PC-9 (cell line): ENCODE measurements around the gene ATG9A. TPM values are rescaled to one million over a fixed set of nuclear protein-coding genes. Genes with fewer than 3 reads are reported as not detected.

ENCODE experiments used
- BruUV-seq: library from RNA; stranded (reverse); fragments of 400-500 nt; replicated peaks from 2 replicates; lab custom pipeline; 2021; lab: Mats Ljungman, UMichigan
- CTCF ChIA-PET: fragments of 300-600 bp; sonication (Branson Sonifier 250); formaldehyde crosslinking; loops from one replicate; lab custom pipeline; 2022; ENCODE audit warnings: antibody characterized with exemption; lab: Charles Lee
- POLR2A ChIA-PET: fragments of 300-600 bp; sonication (Branson Sonifier 250); formaldehyde crosslinking; loops from one replicate; lab custom pipeline; 2022; ENCODE audit warnings: antibody characterized with exemption; ENCODE audit not compliant: unreplicated experiment; lab: Charles Lee
- DNase-seq, 2 experiments: peaks; one replicate each; pipeline versions ENCODE4 v3.0.0 to v3.0.0-alpha.2; 2015 to 2022; ENCODE audit warnings: mixed read lengths in 1 of 2
- H2AFZ ChIP-seq: fragments of 200-600 bp; sonication (generic); 2 replicates; pipeline ENCODE4 v1.8.1; 2017; ENCODE audit warnings: antibody characterized with exemption
- H3F3A ChIP-seq: fragments of 200-600 bp; sonication (generic); 2 replicates; pipeline ENCODE4 v1.8.1; 2017; ENCODE audit warnings: antibody characterized with exemption, mild to moderate bottlenecking, low read depth; ENCODE audit not compliant: insufficient read depth
- H3K27ac ChIP-seq: fragments of 200-600 bp; sonication (generic); 2 replicates; pipeline ENCODE4 v1.6.1; 2016; ENCODE audit warnings: mixed run types
- H3K27me3 ChIP-seq: fragments of 200-600 bp; sonication (generic); 2 replicates; pipeline ENCODE4 v1.6.1; 2016; ENCODE audit warnings: low read depth, mixed run types; ENCODE audit not compliant: insufficient read depth
- H3K36me3 ChIP-seq: fragments of 200-600 bp; sonication (generic); 2 replicates; pipeline ENCODE4 v1.6.1; 2016; ENCODE audit warnings: low read depth, mixed run types
- H3K4me1 ChIP-seq: fragments of 200-600 bp; sonication (generic); replicated peaks from 2 replicates; pipeline ENCODE4 v1.6.1; 2016; ENCODE audit warnings: mixed run types; ENCODE audit not compliant: insufficient read depth
- H3K4me2 ChIP-seq: fragments of 200-600 bp; sonication (generic); 2 replicates; pipeline ENCODE4 v1.6.1; 2017; ENCODE audit warnings: mixed run types
- H3K4me3 ChIP-seq: fragments of 200-600 bp; sonication (generic); 2 replicates; pipeline ENCODE4 v1.6.1; 2016; ENCODE audit warnings: mixed run types
- H3K79me2 ChIP-seq: fragments of 200-600 bp; sonication (generic); 2 replicates; pipeline ENCODE4 v1.6.1; 2017; ENCODE audit warnings: low read depth, mixed run types
- H3K9me2 ChIP-seq: fragments of 200-600 bp; sonication (generic); 2 replicates; pipeline ENCODE4 v1.8.1; 2017; ENCODE audit warnings: mild to moderate bottlenecking; ENCODE audit not compliant: insufficient read depth
- H3K9me3 ChIP-seq: fragments of 200-600 bp; sonication (generic); 2 replicates; pipeline ENCODE4 v1.8.1; 2016; ENCODE audit warnings: low read depth; ENCODE audit not compliant: insufficient read depth
- H4K20me1 ChIP-seq: fragments of 200-600 bp; sonication (generic); 2 replicates; pipeline ENCODE4 v1.8.1; 2017; ENCODE audit not compliant: insufficient read depth
- CTCF ChIP-seq: fragments of 200-600 bp; sonication (generic); conservative IDR thresholded peaks from 2 replicates; pipeline ENCODE4 v1.6.1; 2017; ENCODE audit warnings: mixed run types, antibody characterized with exemption, mild to moderate bottlenecking, moderate library complexity
- EZH2 ChIP-seq: fragments of 200-600 bp; sonication (generic); IDR thresholded peaks from 2 replicates; pipeline ENCODE4 v1.8.0; 2017; ENCODE audit warnings: antibody characterized with exemption, low read depth
- intact Hi-C: fragments of 100-400 bp; cut with micrococcal nuclease; formaldehyde crosslinking; loops from one replicate; pipeline ENCODE4 v1.10.0; 2022; ENCODE audit not compliant: unreplicated experiment
- total RNA-seq: library from RNA; stranded (reverse); gene quantifications from 2 replicates; pipeline ENCODE4 v1.2.3, GENCODE V29; 2021

Gene ATG9A
- total RNA-seq, 1 experiment from 2014 or later, result 56.0 TPM

- no peak for DNase-seq
- TSS peak; percentile 9 for BruUV-seq
- POLR2A ChIA-PET, result interaction anchor here (0.5 to 0.8 kb wide), 5 partner anchors 41 to 352 kb away, joined by 4 to 8 read pairs (median 4); no protein-coding TSS in a partner anchor
- H3F3A ChIP-seq, result peaks cover 24% of the 10 kb centered on the region
- H3K4me2 ChIP-seq, result peak overlapping the region; percentile 87
- intact Hi-C loops, result no loop called here
- CTCF ChIA-PET, result interaction anchor here (0.7 kb wide), 1 partner anchor 391 kb away, joined by 3 read pairs; no protein-coding TSS in a partner anchor
- no peaks in the 10 kb centered on the region for H3K9me2 ChIP-seq
- TF ChIP-seq CTCF (no peak), EZH2 (no peak)
- H3K27ac ChIP-seq, result no peak overlapping the region
- peak overlapping the region; percentile 85 for H3K4me3 ChIP-seq
- H3K4me1 ChIP-seq, result peaks cover 40% of the 10 kb centered on the region
- peaks cover 28% of the 10 kb centered on the region for H3K79me2 ChIP-seq
- no peaks in the 10 kb centered on the region for H4K20me1 ChIP-seq
- 0 out of 2 replicates have a peak, but pooled peaks cover 3% of the 10 kb centered on the region for H3K36me3 ChIP-seq
- H3K27me3 ChIP-seq, result no peaks in the 10 kb centered on the region
- H2AFZ ChIP-seq, result peak overlapping the region; percentile 95
- H3K9me3 ChIP-seq, result no peaks in the 10 kb centered on the region
Observed at GRCh38 chr2:219244789-219245147, 15.3 kb upstream of the ATG9A start.

GRCh38 chr2:219243291-219243761 lies 13.9 kb upstream of the ATG9A start:
- no peak for DNase-seq
- CTCF ChIA-PET, result no interaction called here
- POLR2A ChIA-PET, result no interaction called here
- H3K27ac ChIP-seq, result no peak overlapping the region
- TF ChIP-seq EZH2, result no peak
- TF ChIP-seq CTCF, result no peak
- peaks cover 25% of the 10 kb centered on the region for H3K4me1 ChIP-seq
- H3K79me2 ChIP-seq, result peaks cover 28% of the 10 kb centered on the region
- no peaks in the 10 kb centered on the region for H3K27me3 ChIP-seq
- 0 out of 2 replicates have a peak, but pooled peaks cover 3% of the 10 kb centered on the region for H3K36me3 ChIP-seq
- H3F3A ChIP-seq, result peaks cover 16% of the 10 kb centered on the region
- BruUV-seq, result no TSS peak
- no peak overlapping the region for H3K4me3 ChIP-seq
- intact Hi-C loops, result no loop called here
- H3K9me3 ChIP-seq, result no peaks in the 10 kb centered on the region
- H3K4me2 ChIP-seq, result no peak overlapping the region
- no peaks in the 10 kb centered on the region for H4K20me1 ChIP-seq
- no peak overlapping the region for H2AFZ ChIP-seq
- no peaks in the 10 kb centered on the region for H3K9me2 ChIP-seq

- Histone ChIP-seq H3K36me3 (peaks cover 22% of the 10 kb centered on the region; the same call in 1 of the 2 replicates), H3K27me3 (no peaks in the 10 kb centered on the region), H3K79me2 (peaks cover 23% of the 10 kb centered on the region), H2AFZ (no peak overlapping the region), H3K4me3 (no peak overlapping the region), H3K4me1 (peaks cover 8% of the 10 kb centered on the region), H3K4me2 (no peak overlapping the region), H4K20me1 (no peaks in the 10 kb centered on the region; the same call in 1 of the 2 replicates), H3K9me3 (no peaks in the 10 kb centered on the region), H3F3A (peaks cover 20% of the 10 kb centered on the region), H3K9me2 (no peaks in the 10 kb centered on the region), H3K27ac (no peak overlapping the region)
- BruUV-seq, result no TSS peak
- DNase-seq, result no peak
- intact Hi-C loops, result no loop called here
- TF ChIP-seq EZH2 (no peak), CTCF (no peak)
- CTCF ChIA-PET, result no interaction called here
- POLR2A ChIA-PET, result no interaction called here
Observed at GRCh38 chr2:219234331-219234730, 4.9 kb upstream of the ATG9A start.
